ENCODE data around the gene TSPYL6.

GRCh38 chr2:54209379-54209778 lies 46.6 kb downstream of the TSPYL6 start:
- TF ChIP-seq STAT6 (CRISPR knock-in tag; conservative IDR thresholded peaks at IDR 0.05; ENCODE audit: low read depth), result no peak
- TF ChIP-seq CTCF (IDR thresholded peaks at IDR 0.05), result no peak
- no peak for TF ChIP-seq ZNF138 (CRISPR knock-in tag; conservative IDR thresholded peaks at IDR 0.05)
- TF ChIP-seq ZNF671 (CRISPR knock-in tag; IDR thresholded peaks at IDR 0.05), result no peak
- no peak for TF ChIP-seq IRF2 (CRISPR knock-in tag; IDR thresholded peaks at IDR 0.05; ENCODE audit: borderline replicate concordance, low read depth)
- TF ChIP-seq ATF2 (CRISPR knock-in tag; IDR thresholded peaks at IDR 0.05; ENCODE audit: borderline replicate concordance, low read depth), result no peak

Data from WTC11 (cell line).